Mononuclear cell (primary cell): Measurements from ENCODE around the gene SELENOP. TPM values are rescaled to one million over a fixed set of nuclear protein-coding genes. Genes with fewer than 3 reads are reported as not detected.
"Not testable (repeated sequence)": the region's sequence is repeated elsewhere in the genome, so short reads cannot be mapped to it uniquely, and the experiment has no call there.

Experiments
- H3K27me3 ChIP-seq: 2 replicates; pipeline ENCODE4 v1.6.0; 2011; ENCODE audit warnings: low read length, control low read depth; ENCODE audit not compliant: insufficient read depth
- H3K4me1 ChIP-seq: 2 replicates; pipeline ENCODE4 v1.5.1; 2011; ENCODE audit warnings: mild to moderate bottlenecking, low read length, control low read depth; ENCODE audit not compliant: insufficient read depth
- H3K4me3 ChIP-seq: 2 replicates; pipeline ENCODE4 v1.5.1; 2011; ENCODE audit warnings: mild to moderate bottlenecking, low read length, moderate library complexity
- H3K9me3 ChIP-seq: 2 replicates; pipeline ENCODE4 v1.5.1; 2011; ENCODE audit warnings: low read depth, mild to moderate bottlenecking, control low read depth, low read length
- total RNA-seq: library from RNA; depleted of rRNA; stranded (reverse); fragments of >200 nt; gene quantifications from one replicate; pipeline ENCODE4 v1.2.3, GENCODE V29; 2012

The SELENOP gene
- total RNA-seq, 1 donor = 1.7 TPM

DNA sequence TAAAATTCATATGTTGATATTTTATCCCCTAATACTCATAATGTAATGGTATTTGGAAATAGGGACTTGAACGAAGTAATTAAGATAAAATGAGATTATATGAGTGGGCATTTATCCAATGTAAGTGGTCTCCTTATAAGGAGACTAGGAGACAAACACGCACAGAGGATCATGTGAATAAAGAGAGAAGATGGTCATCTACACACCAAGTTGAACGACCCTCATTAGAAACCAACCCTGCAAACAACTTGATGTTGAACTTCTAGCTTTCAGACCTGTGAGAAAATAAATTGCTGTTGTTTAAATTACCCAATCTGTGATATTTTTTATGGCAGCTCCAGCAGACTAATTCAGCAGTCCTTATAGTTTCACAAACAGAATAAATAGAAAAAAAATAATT lies 27.5 kb upstream of the SELENOP start:
- H3K27me3 ChIP-seq = no peaks in the 10 kb centered on the region
- no peaks in the 10 kb centered on the region for H3K9me3 ChIP-seq
- H3K4me3 ChIP-seq = no peak overlapping the region
- H3K4me1 ChIP-seq = no peaks in the 10 kb centered on the region

GRCh38 chr5:42837601-42838000 lies 25.9 kb upstream of the SELENOP start:
- Histone ChIP-seq H3K4me1 (no peaks in the 10 kb centered on the region), H3K27me3 (no peaks in the 10 kb centered on the region), H3K9me3 (no peaks in the 10 kb centered on the region), H3K4me3 (no peak overlapping the region)

DNA sequence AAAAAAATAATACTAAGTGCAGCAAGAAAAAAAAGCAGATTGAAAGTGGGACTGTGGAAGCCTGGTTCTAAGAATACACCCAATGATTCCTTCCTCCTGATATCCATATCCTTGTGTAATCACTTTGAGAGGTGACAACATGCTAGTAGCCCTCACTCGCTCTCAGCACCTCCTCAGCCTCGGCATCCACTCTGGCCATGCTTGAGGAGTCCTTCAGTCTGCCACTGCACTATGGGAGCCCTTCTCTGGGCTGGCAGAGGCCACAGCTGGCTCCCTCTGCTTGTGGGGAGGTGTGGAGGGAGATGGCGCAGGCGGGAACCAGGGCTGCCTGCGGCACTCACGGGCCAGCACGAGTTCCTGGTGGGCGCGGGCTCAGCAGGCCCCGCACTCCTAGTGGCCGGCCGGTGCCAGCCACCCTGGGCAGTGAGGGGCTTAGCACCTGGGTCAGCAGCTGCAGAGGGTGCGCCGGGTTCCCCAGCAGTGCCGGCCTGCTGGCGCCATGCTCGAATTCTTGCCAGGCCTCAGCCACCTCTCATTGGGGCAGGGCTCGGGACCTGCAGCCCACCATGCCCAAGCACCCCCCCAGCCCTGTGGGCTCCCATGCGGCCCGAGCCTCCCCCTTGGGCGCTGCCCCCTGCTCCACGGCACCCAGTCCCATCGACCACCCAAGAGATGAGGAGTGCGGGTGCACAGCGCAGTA lies 24.5 kb upstream of the SELENOP start:
- Histone ChIP-seq H3K4me3 (no peak overlapping the region), H3K4me1 (no peaks in the 10 kb centered on the region), H3K9me3 (no peaks in the 10 kb centered on the region), H3K27me3 (no peaks in the 10 kb centered on the region)

DNA sequence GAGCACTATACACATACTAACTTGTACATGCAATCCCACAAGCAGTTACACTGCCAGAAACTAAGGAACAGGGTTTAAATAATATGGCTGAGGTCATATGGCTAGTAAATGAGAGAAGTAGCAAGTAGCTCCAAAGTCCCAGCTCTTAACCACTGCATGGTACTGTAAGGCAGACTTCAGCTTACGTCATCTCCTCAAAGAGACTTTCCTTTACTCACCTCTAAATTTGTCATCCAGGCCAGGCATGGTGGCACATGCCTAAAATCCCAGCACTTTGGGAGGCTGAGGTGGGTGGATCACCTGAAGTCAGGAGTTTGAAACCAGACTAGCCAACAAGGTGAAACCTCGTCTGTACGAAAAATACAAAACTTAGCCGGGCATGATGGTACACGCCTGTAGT lies 20.4 kb upstream of the SELENOP start:
- Histone ChIP-seq H3K9me3 (no peaks in the 10 kb centered on the region), H3K27me3 (no peaks in the 10 kb centered on the region), H3K4me3 (no peak overlapping the region), H3K4me1 (no peaks in the 10 kb centered on the region)

DNA sequence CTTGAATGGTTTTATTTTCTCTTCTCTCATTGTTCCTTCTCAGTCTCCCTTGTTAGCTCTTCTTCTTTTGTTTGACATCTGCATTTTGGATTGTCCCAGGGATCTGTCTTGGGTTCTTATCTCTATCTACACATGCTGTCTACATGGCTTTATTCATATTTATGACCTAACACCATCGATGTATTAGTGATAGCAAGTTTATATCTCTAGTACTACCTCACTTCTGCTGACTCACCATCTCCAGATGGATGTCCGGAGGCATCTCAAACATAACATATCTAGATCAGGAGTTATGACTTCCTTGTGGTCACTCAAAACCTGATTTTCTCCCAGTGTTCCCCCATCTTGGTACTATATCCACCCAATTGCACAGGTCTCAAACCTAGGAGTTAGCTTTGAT lies 19.2 kb upstream of the SELENOP start:
- Histone ChIP-seq H3K4me3 (no peak overlapping the region), H3K27me3 (no peaks in the 10 kb centered on the region), H3K9me3 (no peaks in the 10 kb centered on the region), H3K4me1 (no peaks in the 10 kb centered on the region)

GRCh38 chr5:42828671-42829070 lies 17.0 kb upstream of the SELENOP start:
- H3K4me3 ChIP-seq = no peak overlapping the region
- no peaks in the 10 kb centered on the region for H3K27me3 ChIP-seq
- H3K4me1 ChIP-seq = no peaks in the 10 kb centered on the region
- H3K9me3 ChIP-seq = no peaks in the 10 kb centered on the region

GRCh38 chr5:42826757-42827515 lies 15.2 kb upstream of the SELENOP start:
- Histone ChIP-seq H3K27me3 (no peaks in the 10 kb centered on the region), H3K4me3 (no peak overlapping the region), H3K4me1 (no peaks in the 10 kb centered on the region), H3K9me3 (no peaks in the 10 kb centered on the region)

DNA sequence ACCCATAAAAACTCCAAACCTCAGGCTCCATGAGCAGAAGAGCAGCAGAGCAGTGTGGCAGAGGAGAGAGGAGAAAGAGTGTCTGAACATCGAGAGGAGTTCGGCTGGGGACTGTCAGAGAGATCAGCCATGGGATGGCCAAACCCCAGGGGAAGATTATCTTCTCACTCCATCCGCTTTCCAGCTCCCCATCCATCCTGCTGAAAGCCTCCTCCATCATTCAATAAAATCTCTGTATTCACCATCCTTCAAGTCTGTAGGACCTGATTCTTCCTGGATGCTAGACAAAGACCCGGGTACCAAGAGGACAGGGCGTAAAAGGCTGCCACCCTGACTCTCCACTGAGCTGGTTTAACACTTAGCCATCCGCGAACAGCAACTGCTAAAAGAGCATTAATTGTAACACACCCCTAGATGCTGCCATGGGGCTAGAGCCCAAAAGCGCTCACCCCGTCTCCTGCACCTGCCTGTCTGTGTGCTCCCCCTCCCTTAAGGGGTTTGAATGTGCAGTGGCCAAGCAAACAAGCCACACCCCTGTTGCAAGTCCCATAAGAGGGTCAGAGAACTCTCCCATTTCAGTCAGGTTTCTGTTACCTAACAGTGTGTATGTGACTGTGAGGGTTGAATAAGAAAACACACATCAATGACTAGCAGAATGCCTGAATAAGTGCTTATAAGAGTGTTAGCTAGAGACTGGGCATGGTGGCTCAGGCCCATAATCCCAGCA lies 13.9 kb upstream of the SELENOP start:
- H3K4me1 ChIP-seq = no peaks in the 10 kb centered on the region
- no peak overlapping the region for H3K4me3 ChIP-seq
- H3K27me3 ChIP-seq = no peaks in the 10 kb centered on the region
- H3K9me3 ChIP-seq = no peaks in the 10 kb centered on the region

DNA sequence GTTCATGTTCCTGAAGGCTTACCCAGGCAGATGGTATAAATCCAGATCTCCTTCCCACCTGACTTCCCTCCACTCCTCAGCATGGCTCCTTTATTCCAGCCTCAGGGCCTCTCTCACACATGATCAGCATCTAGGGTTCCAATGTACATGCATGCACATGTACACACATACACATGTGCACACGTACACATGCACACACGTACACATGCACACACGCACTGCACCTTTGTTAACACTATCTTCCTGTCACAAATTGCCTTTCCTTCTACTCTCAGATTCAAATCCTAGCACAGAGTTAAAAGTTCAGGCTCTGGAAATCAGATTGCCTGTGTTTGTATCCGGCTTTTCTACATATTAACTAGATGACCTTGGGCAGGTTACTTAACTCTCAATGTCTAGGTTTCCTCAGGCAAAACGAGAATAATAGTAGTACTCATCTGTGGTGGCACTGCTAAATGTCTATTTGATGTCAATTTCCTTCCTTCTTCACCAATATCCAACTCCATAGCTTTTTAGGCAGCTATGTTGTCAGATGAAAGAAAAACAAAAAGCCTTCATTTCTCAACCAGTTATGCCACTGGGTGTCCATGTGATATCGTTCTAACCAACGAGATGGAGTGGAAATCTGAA lies 12.8 kb upstream of the SELENOP start:
- H3K4me1 ChIP-seq = no peaks in the 10 kb centered on the region
- H3K9me3 ChIP-seq = no peaks in the 10 kb centered on the region
- no peaks in the 10 kb centered on the region for H3K27me3 ChIP-seq
- H3K4me3 ChIP-seq = no peak overlapping the region

DNA sequence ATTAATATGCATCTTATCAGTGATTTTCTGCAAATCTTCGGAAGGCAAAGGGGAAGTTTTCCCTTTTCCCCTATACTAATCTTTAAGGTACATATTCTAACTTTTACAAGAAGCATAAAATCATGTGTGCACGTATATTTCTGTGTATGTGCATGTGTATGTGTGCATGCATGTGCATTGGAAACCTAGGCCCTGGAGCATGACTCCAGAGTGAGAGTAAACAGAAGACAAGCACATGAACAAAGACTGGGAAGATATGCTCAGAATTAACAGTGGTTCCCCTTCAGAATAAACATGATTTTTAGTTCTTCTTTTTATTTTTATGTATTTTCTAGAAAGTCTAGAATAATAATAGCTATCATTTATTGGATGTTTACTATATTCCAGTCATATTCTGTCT lies 10.9 kb upstream of the SELENOP start:
- no peak overlapping the region for H3K4me3 ChIP-seq
- no peaks in the 10 kb centered on the region for H3K4me1 ChIP-seq
- H3K9me3 ChIP-seq = no peaks in the 10 kb centered on the region
- no peaks in the 10 kb centered on the region for H3K27me3 ChIP-seq

DNA sequence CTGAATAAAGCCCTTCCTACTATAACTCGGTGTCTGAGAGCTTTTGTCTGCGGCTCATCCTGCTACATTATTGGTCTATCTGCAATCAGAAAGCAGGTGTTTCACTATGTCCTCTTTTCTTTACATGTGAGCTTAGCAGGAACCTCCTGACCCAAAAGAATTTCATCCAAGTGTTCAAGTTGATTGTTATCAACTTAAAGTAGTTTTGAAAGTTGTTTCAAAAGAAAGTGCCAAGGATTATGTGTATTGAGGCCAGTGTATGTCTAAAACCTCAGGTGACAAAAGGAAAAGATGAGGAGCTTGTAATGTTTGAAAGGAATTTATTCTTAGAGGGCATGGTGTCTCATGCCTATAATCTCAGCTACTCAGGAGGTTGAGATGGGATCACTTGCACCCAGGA lies 8.1 kb upstream of the SELENOP start:
- Histone ChIP-seq H3K4me3 (no peak overlapping the region), H3K27me3 (no peaks in the 10 kb centered on the region), H3K9me3 (no peaks in the 10 kb centered on the region), H3K4me1 (no peaks in the 10 kb centered on the region)

DNA sequence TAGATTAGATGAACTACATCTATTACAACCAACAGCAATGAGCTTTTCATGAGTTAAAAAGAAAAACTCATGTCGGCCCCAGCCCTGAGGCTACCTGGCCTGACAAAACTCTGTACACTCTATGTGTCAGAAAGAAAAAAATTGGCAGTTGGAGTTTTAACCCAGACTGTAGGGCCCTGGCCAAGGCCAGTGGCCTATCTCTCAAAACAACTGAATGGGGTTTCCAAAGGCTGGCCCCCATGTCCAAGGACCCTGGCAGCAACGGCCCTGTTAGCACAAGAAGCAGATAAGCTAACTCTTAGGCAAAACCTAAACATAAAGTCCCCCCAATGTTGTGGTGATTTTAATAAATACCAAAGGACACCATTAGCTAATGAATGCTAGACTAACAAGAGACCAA lies 4.9 kb upstream of the SELENOP start:
- not testable (repeated sequence) for H3K4me1 ChIP-seq, H3K27me3 ChIP-seq, H3K9me3 ChIP-seq, H3K4me3 ChIP-seq

DNA sequence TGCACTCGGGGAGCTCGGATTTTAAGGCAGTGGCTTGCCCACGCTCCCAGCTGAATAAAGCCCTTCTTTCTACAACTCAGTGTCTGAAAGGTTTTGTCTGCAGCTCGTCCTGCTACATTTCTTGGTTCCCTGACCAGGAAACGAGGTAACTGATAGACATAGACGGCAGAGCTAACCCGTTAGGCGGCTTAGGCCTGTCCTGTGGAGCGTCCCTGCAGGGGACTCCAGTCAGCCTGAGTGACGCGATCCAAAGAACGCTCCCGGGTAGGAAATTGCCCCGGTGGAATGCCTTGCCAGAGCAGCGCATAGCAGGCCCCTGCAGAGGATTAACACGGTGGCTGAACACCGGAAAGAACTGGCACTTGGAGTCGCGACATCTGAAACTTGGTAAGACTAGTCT lies 1.8 kb upstream of the SELENOP start:
- Histone ChIP-seq H3K4me3 (no peak overlapping the region), H3K9me3 (no peaks in the 10 kb centered on the region), H3K4me1 (no peaks in the 10 kb centered on the region)

DNA sequence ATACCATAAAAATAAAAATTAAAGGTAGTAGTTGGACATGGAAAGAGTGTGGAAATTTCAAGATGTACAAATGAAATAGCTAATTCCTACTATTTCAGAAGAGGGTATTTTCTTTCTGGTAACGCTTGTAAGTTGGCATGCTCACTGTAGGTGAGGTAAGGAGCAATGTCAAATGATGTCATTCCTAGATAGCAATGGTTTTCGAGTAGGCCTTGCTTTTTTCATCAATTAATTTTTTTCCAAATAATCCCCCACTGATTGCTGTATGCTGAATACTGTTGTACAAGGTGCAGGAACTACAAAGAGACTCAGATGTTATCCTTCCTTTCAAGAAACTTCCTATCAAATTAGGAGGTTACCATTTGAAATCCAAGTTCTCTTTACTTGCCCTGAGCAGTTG lies 928 bp upstream of the SELENOP start:
- H3K27me3 ChIP-seq = no peaks in the 10 kb centered on the region
- no peak overlapping the region for H3K4me3 ChIP-seq
- H3K4me1 ChIP-seq = no peaks in the 10 kb centered on the region
- no peaks in the 10 kb centered on the region for H3K9me3 ChIP-seq

More for the DNA sequence above, 1.8 kb upstream of the SELENOP start:
- H3K27me3 ChIP-seq = no peaks in the 10 kb centered on the region
